ENCODE measurements around the gene GRK7. TPM values are rescaled to one million over a fixed set of nuclear protein-coding genes. Genes with fewer than 3 reads are reported as not detected.
"Not testable (repeated sequence)": the region's sequence is repeated elsewhere in the genome, so short reads cannot be mapped to it uniquely, and the experiment has no call there.

The GRK7 gene
- total RNA-seq, 1 donor from 2014 or later = not detected

DNA sequence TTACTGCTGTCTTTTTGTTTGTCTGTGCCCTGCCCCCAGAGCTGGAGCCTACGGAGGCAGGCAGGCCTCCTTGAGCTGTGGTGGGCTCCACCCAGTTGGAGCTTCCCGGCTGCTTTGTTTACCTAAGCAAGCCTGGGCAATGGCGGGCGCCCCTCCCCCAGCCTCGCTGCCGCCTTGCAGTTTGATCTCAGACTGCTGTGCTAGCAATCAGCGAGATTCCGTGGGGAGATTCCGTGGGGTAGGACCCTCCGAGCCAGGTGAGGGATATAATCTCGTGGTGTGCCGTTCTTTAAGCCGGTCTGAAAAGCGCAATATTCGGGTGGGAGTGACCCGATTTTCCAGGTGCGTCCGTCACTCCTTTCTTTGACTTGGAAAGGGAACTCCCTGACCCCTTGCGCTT, 656 bp upstream of the GRK7 start:
- not testable (repeated sequence) for DNase-seq (ENCODE audit: low spot score)

DNA sequence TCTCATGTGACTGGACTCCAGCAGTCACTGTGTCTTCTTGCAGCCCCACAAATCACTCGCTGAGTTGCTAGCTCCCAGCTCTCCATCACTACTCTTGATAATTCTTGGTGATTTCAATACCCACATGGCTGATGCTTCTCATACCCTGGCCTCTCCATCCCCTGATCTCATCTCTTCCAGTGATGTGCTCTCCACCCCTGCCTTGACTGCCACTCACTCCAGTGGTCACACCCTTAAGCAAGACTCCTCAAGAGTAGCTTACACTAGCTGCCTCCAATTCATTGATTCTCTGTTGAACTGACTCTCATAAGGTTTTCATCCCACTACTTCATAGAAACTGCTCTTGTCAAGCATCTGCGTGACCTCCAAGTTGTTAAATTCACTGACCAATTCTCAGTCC, 837 bp downstream of the GRK7 start:
- DNase-seq (ENCODE audit: low spot score) = no peak

DNA sequence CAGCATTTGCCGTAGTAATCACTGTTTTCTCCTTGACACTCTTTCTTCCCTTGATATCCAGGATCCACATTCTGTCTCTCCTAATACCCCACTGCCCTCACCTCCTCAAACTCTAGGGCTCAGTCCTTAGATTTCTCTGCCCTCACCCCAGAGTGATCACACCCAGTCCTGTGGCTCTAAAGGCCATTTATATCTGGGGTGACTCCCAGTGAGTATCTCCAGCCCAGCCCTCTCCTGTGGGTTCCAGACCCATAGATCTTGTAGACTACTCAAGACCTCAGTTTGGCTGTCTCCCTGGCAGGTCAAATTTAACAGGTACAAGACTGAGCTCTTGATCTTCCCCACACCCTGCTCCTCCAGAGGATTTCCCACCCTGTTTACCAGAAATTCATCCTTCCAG, 1.3 kb downstream of the GRK7 start:
- DNase-seq (ENCODE audit: low spot score) = no peak

DNA sequence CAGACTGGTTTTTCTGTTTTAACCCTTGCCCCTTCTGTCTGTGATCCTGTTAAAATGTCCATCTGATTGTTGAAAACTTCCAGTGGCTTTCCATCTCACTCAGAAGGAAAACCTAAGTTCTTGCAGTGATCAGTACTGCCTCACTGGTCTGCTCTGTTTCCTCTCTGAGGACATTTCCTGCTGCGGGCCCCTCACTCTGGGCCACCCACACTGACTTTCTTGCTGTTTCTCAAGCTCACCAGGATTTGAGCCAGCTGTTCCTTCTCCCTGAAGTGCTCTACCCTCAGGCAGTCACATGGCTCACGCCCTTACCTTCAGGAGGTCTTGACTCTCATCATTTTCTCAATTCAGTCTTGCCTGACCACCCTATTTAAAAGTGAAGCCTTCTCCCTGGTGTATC, 1.8 kb downstream of the GRK7 start:
- no peak for DNase-seq (ENCODE audit: low spot score)

DNA sequence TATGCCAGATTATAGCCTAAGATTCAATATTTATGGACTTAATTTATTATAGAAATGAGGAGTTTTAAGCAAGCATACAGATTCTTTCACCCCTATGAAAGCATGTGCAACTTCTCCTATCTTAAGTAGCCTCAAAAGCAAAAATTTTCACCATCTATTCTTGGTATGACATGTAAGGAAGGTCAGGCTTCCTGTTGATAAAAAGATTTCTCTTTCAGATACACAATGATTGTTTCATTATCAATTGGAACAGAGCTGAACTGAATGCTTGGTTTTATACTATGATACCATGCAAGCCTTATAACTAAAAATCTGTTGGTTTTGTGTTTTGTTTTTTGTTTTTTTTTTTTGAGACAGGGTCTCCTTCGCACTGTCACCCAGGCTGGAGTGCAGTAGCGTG, 3.9 kb downstream of the GRK7 start:
- DNase-seq (ENCODE audit: low spot score) = no peak

DNA sequence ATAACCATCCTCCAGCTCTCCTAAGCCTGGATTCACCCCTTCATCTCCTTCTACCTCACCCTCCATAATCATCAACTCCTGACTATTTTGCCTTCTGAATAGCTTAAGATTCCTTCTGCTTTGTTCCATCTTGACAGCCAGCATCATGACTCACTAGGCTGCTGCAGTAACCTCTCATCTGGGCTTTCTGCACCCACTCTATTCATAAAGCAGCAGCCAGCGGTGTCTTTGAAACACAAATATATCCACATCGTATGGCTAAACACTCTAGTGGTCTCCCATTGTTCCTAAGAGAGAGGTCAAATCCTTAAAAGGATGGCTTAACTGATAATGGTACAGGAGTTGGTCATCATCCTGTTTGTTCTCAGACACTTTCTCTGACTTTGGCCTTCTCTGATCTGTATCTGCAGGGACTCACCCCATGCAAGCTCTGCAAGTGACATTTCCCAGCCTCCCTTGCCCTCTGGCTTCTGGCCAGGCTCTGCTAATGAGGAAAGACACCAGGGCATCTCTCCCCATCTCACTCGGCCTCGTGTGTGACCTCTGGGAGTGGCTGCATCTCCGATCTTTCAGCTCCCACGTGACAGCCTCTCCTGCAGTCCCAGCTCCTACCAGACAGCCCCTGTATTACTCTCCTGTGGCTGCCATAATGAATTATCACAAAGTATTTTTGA, 6.2 kb downstream of the GRK7 start:
- no peak for DNase-seq (ENCODE audit: low spot score)

DNA sequence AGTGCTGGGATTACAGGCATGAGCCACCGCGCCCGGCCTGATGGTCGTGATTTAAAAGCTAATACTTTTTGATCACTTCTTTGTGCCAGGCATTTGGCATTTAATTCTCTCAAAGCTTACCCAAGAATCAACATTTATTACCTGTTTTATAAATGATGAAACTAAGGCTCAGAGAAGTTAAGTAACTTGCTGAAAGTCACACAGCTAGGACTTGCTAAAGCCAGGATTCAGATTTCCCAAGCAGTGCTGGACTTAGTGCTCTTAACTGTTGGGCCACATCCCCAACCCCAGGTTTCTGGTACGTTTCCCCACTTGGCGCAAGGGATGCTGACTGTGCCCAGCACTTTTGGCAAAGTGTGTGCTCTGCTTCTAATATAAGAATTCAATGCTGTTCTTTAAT, 10.5 kb downstream of the GRK7 start:
- peak; percentile 47 for DNase-seq (ENCODE audit: low spot score)

DNA sequence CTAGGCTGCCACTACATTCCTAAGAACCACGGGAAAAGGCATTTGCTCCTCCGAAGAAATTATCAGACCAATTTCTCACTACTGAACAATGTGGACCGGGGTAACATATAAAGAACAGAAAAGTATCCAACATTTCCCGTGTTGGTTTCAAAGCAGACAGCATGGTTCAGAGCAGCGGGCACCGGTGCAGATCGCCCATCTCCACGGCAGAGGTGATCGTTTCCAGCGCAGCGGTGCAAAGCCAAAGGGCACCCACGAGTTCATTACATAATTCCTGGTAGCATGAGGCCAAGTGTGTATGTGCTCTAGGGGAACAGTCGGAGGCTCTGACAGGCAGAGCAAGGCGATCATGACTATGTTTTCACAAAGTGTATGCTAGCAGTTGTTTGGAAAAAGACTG, 13.2 kb downstream of the GRK7 start:
- DNase-seq (ENCODE audit: low spot score) = peak; percentile 80

DNA sequence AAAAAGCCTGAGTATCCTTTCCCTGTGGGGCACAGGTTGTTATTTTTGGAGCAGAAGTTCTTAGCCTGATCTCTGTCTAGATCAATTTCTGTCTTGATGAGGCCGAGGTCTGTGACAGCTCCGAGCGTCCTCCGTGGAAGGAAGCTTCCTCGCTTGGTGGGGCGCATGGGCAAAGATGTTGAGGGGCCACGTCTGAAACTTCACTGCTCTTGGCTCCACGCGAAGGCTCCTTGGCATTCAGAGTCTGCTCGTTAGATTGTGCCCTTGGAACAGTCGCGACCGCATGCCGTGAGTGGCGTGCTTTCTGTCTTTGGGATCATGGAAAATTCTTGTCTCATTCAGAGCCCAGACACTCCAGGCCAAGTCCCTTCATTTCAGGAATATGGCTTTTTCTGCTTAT, 13.7 kb downstream of the GRK7 start:
- DNase-seq (ENCODE audit: low spot score) = peak; percentile 85

DNA sequence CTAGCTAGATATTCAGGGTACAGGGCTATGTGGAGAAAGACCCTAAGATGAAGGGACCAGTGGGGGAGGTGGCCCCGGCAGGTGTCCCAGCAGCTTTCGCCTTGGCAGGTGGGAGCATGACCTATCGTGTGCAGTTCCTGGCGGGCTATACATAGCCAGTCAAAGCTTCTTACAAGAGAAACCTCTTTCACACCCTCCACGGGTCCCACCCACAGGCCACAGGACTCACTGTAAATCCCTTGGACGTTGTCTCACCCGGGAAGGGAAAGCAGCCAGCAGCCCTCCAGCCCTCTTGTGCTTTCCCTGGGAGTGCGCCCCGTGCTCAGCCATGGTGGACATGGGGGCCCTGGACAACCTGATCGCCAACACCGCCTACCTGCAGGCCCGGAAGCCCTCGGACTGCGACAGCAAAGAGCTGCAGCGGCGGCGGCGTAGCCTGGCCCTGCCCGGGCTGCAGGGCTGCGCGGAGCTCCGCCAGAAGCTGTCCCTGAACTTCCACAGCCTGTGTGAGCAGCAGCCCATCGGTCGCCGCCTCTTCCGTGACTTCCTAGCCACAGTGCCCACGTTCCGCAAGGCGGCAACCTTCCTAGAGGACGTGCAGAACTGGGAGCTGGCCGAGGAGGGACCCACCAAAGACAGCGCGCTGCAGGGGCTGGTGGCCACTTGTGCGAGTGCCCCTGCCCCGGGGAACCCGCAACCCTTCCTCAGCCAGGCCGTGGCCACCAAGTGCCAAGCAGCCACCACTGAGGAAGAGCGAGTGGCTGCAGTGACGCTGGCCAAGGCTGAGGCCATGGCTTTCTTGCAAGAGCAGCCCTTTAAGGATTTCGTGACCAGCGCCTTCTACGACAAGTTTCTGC, 15.0 kb downstream of the GRK7 start:
- DNase-seq (ENCODE audit: low spot score) = peak; percentile 65

DNA sequence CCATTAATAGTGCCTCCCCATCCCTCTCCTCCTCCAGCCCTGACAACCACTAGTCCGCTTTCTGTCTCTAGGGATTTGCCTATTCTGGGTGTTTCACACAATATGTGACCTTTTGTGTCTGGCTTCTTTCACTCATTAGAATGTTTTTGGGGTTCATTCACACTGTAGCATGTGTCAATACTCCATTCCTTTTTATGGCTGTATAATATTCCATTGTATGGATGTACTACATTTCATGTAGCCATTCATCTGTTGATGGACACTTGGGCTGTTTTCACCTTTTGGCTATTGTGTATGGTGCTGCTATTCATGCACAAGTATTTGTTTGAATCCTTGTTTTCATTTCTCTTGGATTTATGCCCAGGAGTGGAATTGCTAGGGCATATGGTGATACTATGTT, 16.5 kb downstream of the GRK7 start:
- DNase-seq (ENCODE audit: low spot score) = no peak

DNA sequence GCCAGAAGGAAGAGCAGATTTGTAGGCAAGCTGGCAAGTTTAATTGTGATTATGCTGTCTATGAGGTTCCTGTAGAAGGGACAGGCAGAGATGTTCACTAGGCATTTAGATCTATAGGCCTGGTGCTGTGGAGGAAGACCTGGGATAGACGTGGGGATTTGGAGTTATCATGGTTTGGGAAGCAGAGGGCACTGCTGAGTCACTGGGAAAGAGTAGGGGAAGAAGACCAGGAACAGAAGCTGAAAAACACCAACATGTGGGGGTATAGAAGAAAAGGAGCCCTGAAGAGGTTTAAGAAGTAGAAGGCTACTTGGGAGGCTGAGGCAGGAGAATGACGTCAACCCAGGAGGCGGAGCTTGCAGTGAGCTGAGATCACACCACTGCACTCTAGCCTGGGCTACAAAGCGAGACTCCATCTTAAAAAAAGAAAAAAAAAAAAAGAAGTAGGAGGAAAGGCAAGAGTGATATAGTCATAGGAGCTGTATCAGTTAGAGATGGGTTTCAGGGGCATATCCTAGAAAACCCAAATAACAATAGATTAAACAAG, 19.3 kb downstream of the GRK7 start:
- DNase-seq (ENCODE audit: low spot score) = peak; percentile 4

DNA sequence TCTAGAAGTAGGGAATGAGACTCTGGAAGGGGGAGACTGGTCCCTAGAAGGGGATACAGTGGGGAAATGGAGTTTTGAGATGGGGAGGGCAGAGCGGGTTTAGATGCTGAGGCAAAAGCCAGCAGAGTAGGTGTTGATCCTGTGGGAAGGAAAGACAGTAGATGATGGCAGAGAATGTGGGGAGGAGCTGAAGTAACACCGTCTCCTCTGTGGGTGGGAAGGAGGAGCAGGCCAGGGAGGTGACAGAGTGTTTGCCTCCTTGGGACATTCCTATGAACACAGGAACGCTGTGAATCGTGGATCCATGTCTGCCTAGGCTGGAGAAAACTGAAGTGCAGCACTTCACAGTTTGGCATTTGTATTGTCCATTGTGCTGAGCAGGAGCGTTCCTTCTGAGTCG, 20.4 kb downstream of the GRK7 start:
- DNase-seq (ENCODE audit: low spot score) = peak; percentile 33

DNA sequence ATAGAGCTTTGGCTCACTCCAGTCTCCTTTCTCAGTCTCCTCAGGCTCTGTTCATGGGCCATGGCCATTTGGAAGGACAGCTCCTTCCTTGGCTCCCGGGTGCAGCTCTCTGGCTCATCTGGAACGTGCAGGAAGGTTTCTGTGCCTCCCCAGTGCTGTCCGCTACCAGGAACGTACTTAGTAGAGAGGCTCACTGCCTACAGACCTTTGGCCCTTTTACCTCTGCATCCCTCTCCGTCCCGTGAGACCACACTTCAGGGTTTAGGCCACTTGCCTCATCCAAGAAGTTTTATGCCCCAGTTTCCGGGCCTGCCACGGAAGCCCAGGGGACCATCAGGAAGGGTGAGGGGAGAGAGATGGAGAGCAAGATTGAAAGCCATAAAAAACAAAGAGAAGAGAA, 20.9 kb downstream of the GRK7 start:
- DNase-seq (ENCODE audit: low spot score) = peak; percentile 45

DNA sequence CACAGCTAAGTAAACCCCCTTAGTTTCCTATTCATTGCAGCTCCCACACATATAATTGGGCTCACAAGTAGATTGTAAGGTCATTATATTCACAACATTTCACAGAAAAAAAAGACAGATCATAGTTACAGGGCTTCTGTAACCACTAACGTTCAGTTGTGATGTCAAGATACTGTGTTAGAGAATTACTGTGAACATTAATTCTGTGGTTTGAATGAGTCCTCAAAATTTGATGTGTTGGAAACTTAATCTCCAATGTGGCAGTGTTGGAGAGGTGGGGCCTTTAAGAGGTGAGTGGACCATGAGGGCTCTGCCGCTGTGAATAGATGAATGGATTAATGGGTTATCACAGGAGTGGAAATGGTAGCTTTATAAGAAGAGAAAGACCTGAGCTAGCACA, 21.3 kb downstream of the GRK7 start:
- peak; percentile 26 for DNase-seq (ENCODE audit: low spot score)

DNA sequence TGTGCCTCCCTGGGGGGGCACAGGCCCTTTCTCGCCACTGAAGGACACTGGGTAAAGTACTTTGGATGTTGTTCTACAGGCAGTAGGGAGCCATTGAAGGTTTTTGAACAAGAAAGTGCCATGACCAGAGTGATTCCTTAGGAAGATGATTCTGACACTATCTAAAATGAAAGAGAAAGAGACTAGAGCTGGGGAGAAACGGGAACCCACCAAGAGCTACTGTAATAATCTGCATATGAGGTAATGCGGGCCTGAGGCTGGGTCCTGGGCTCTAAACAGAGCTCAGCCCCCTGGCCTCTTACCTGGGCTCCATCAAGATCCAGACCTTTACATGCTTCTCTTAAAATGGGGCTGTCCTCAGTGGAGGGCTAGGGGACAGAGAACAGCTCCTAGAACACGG, 24.9 kb downstream of the GRK7 start:
- no peak for DNase-seq (ENCODE audit: low spot score)

DNA sequence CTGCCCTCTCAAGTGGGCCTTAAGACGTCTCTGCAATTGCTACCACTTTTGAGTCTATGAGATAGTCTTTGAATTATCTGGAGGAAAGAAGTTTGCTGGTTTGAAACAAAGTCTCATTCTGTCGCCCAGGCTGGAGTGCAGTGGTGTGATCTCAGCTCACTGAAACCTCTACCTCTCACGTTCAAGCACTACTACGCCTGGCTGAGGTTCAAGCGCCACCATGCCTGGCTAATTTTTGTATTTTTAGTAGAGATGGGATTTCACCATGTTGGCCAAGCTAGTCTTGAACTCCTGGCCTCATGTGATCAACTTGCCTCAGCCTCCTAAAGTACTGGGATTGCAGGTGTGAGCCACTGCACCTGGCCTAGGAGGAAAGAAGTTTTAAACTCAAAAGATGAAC, 25.5 kb downstream of the GRK7 start:
- DNase-seq (ENCODE audit: low spot score) = peak; percentile 64

DNA sequence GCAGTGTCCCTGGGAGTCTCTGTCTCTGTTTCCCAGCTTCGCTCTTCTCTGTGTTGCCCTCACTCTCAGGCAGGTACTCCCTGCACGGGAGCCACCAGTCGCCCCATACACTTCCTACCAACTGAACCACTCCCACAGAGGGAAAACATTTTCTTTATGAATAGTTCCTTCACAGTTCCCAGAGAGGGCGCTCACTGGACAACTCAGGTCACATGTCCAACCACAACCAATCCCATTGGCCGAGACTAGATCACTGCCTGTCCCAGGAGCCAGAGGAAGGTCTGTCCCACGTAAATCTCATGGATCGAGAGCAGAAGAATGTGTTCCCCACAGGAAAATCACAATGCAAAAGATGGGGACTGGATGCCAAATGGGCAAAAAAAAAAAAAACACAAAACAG, 26.1 kb downstream of the GRK7 start:
- peak; percentile 37 for DNase-seq (ENCODE audit: low spot score)

DNA sequence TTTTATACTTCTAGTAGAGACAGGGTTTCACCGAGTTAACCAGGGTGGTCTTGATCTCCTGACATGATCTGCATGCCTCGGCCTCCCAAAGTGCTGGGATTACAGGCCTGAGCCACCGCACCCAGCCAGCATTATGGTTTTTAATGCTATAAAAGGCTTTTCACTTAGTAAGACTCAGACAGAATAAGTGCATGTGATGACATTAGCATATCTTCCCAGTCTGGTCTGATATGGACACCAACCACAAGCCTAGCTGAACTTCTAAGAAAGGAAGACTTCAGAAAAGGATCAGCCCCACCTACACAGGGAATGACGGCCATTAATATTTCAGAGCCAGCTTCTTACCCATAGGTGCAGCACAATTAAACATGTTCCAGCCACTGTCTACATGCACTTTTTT, 27.0 kb downstream of the GRK7 start:
- DNase-seq (ENCODE audit: low spot score) = no peak

DNA sequence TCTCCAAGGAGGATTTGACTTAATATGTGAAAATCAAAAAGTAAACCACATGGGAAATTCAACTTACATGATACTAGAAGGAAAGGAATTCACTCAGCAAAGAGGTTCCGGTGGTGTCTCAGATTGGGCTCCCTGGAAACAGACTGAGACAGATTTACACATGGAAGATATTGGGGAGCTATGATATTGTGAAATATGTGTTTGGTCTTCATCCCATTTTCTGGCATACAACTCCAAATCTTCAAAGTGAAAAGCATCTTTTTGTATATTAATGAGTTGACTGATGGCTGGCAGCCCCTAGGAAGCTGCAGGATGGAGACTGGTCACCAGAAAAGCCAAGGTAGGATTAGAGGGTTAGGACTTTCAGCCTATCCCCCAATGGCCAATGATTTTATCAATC, 29.3 kb downstream of the GRK7 start:
- no peak for DNase-seq (ENCODE audit: low spot score)

DNA sequence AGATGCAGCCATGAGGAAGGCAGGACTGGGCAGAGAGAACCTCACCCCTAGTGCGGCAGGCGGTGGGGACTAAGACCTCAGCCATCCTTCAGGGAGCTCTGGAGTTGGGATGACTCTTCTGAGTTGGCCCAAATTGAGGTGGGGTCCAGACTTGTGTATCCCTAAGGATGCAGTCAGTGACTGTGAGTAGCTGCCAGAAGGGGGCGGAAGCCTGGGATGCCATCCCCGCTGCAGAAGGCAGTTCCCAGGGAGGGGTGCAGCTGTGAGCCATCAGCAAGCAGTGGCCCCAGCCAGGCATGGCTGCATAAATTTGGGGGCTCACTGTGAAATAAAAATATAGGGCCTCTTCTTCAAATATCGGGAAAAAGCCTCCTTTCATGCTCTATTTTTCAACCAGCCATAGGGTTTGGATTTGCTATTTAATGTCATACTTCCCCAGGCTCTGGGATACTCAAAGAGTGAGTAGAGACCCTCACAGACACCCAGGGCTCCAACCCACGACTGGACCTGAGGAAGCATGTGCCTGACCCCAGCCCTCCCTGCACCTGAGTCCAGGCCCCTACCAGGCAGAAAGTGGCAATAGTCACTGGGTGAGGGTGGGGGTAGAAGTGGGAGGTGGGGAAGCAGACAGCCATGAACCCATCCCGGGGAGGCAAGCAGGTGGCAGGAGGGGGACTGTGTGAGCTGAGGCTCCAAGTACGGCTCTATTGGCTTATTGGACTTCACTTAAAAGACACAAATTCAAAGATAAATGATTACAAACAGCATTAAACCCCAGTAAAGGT, 30.5 kb downstream of the GRK7 start:
- no peak for DNase-seq (ENCODE audit: low spot score)

DNA sequence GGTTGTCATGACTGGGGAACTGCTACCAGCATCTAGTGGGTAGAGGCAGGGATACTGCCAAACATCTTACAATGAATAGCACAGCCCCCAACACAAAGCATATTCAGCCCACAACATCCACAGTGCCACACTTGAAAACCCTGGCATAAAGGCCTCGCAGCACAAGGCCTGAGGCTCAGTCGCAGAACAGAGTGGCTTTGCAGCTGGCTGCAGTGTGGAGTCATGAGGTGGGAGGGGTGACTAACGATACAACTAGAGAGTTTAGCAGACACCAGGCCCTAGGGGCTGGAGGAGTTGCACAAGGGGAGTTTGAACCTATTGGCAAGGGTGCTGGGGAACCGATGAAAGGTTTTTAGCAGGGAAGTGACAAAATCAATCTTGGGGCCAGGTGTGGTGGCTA, 32.1 kb downstream of the GRK7 start:
- no peak for DNase-seq (ENCODE audit: low spot score)
